ENCODE results near the gene TAF5L.

- no peak for TF ChIP-seq CTCF (conservative IDR thresholded peaks at IDR 0.05)
- no peak for TF ChIP-seq EZH2 (IDR thresholded peaks at IDR 0.05; ENCODE audit: low read depth)
Measured at GRCh38 chr1:229557200-229557850, 68.6 kb downstream of the TAF5L start.

All from PC-9 (cell line).